Ovary (tissue), 3 donors: ENCODE results near the gene MARK2.

Experiments
- CTCF ChIP-seq, 3 donors: fragments of 450-650 bp in 2 of 3; fragments of 200-600 bp in 1 of 3; IDR thresholded peaks; one replicate each; pipeline versions ENCODE4 v1.5.1 to v1.8.0; 2016 to 2022; ENCODE audit warnings: antibody characterized with exemption in 3 of 3, mild to moderate bottlenecking in 1 of 3
- EP300 ChIP-seq: sonication (generic); formaldehyde crosslinking; IDR thresholded peaks from one replicate; pipeline ENCODE4 v1.6.1; 2017; ENCODE audit warnings: antibody characterized with exemption
- POLR2A ChIP-seq: fragments of 450-650 bp; IDR thresholded peaks from one replicate; pipeline ENCODE4 v1.6.1; 2017; ENCODE audit warnings: antibody characterized with exemption, mild to moderate bottlenecking, moderate library complexity
- donor health status: DM: no; HTN: no; CAD: no.

- TF ChIP-seq CTCF (IDR thresholded peaks at IDR 0.05) (no peak), POLR2A (no peak), EP300 (no peak)
These were observed 73.8 kb downstream of the MARK2 start for GRCh38 chr11:63912678-63913077.
